ENCODE results near the gene SKI. TPM values are rescaled to one million over a fixed set of nuclear protein-coding genes. Genes with fewer than 3 reads are reported as not detected.
A peak's percentile ranks its signal among the peaks of the same experiment; 100 is the strongest.
"Not testable (repeated sequence)": the region's sequence is repeated elsewhere in the genome, so short reads cannot be mapped to it uniquely, and the experiment has no call there.

Gene SKI
- total RNA-seq, 1 donor: 48.9 TPM

- Histone ChIP-seq H3K4me3 (ENCODE audit: insufficient read depth, low read length) (no peak overlapping the region), H3K36me3 (ENCODE audit: insufficient read depth, low read length) (peaks cover 19% of the 10 kb centered on the region), H2AFZ (ENCODE audit: low read length) (no peak overlapping the region), H4K20me1 (ENCODE audit: insufficient read depth, low read length) (peaks cover 84% of the 10 kb centered on the region), H3K79me2 (ENCODE audit: insufficient read depth, low read length) (peaks cover 96% of the 10 kb centered on the region), H3K27me3 (ENCODE audit: insufficient read depth, low read length) (no peaks in the 10 kb centered on the region), H3K27ac (ENCODE audit: low read depth, low read length) (peak overlapping the region; percentile 52), H3K9me3 (ENCODE audit: low read depth, low read length) (no peaks in the 10 kb centered on the region), H3K4me1 (ENCODE audit: insufficient read depth, low read length) (peaks cover 43% of the 10 kb centered on the region), H3K4me2 (ENCODE audit: insufficient read depth, low read length) (no peak overlapping the region)
- DNase-seq (ENCODE audit: insufficient read length, low spot score, missing footprints): no peak
- no peak for TF ChIP-seq CTCF (IDR thresholded peaks at IDR 0.05; ENCODE audit: extremely low read depth, low read depth, low read length)
Measured at GRCh38 chr1:2295526-2295925, 67.4 kb downstream of the SKI start.

DNA sequence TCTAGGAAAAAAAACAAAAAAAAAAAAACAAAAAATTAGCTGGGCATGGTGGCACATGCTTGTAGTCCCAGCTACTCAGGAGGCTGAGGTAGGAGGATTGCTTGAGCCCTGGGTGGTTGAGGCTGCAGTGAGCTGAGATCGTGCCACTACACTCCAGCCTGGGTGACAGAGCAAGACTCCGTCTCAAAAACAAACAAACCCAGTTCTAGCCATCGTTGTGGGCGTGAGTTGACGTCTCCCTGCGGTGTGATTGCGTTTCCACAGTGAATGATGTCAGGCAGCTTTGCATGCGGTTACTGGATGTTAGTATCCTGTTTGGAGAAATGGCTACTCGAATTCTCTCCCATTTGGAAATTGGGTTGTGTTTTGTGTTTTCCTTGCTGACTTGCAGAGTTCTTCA, 68.1 kb downstream of the SKI start:
- peaks cover 86% of the 10 kb centered on the region for H4K20me1 ChIP-seq (ENCODE audit: insufficient read depth, low read length)
- H2AFZ ChIP-seq (ENCODE audit: low read length); H3K27me3 ChIP-seq (ENCODE audit: insufficient read depth, low read length); H3K9me3 ChIP-seq (ENCODE audit: low read depth, low read length); H3K4me2 ChIP-seq (ENCODE audit: insufficient read depth, low read length); H3K4me3 ChIP-seq (ENCODE audit: insufficient read depth, low read length); DNase-seq (ENCODE audit: insufficient read length, low spot score, missing footprints): not testable (repeated sequence)
- peaks cover 98% of the 10 kb centered on the region for H3K79me2 ChIP-seq (ENCODE audit: insufficient read depth, low read length)
- H3K4me1 ChIP-seq (ENCODE audit: insufficient read depth, low read length): peaks cover 44% of the 10 kb centered on the region
- H3K36me3 ChIP-seq (ENCODE audit: insufficient read depth, low read length): peaks cover 19% of the 10 kb centered on the region
- peak overlapping the region; percentile 58 for H3K27ac ChIP-seq (ENCODE audit: low read depth, low read length)

- Histone ChIP-seq H3K27ac (ENCODE audit: low read depth, low read length) (peak overlapping the region; percentile 58), H3K27me3 (ENCODE audit: insufficient read depth, low read length) (no peaks in the 10 kb centered on the region), H3K79me2 (ENCODE audit: insufficient read depth, low read length) (peaks cover 100% of the 10 kb centered on the region), H4K20me1 (ENCODE audit: insufficient read depth, low read length) (peaks cover 88% of the 10 kb centered on the region), H3K4me3 (ENCODE audit: insufficient read depth, low read length) (no peak overlapping the region), H3K4me2 (ENCODE audit: insufficient read depth, low read length) (no peak overlapping the region), H3K36me3 (ENCODE audit: insufficient read depth, low read length) (peaks cover 19% of the 10 kb centered on the region), H3K9me3 (ENCODE audit: low read depth, low read length) (no peaks in the 10 kb centered on the region), H2AFZ (ENCODE audit: low read length) (no peak overlapping the region), H3K4me1 (ENCODE audit: insufficient read depth, low read length) (peaks cover 43% of the 10 kb centered on the region)
- no peak for TF ChIP-seq CTCF (IDR thresholded peaks at IDR 0.05; ENCODE audit: extremely low read depth, low read depth, low read length)
- DNase-seq (ENCODE audit: insufficient read length, low spot score, missing footprints): no peak
Measured at GRCh38 chr1:2296614-2297013, 68.5 kb downstream of the SKI start.

DNA sequence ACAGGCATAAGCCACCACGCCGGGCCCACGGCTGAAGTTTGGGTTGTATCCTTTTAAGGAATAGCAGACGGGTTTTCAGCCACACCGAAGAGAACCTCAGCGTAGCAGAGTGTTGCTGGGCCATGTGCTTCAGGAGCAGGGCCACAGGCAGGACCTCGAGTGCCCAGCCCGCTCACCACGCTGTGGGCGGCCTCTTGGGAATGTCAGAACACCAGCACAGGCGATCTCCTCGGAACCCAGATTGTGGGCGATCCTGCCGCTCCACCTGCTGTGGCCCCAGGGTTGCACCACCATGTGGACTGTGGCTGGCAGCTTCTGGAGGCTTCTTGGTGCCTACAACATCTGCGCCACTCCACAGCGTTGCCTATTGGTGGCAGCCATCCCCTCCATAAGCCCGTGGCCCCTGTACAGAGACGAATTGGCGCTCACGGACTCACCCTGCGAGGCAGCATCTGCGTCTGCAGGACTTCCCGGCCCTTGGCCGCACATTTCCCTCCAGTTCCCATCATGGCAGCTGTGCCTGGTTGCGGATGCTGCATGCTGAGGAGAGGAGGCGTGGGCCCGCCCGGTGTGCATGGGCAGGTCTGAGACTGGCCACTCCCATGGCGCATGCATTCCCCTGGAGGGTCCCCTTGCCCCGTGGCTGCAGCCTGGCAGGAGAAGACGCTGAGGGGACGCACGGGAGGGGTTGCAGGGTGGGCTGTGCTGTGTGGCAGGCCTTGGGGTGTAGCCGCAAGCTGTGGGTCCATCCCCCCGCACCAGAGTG, 69.3 kb downstream of the SKI start:
- Histone ChIP-seq H3K4me1 (ENCODE audit: insufficient read depth, low read length) (peaks cover 34% of the 10 kb centered on the region), H3K27me3 (ENCODE audit: insufficient read depth, low read length) (no peaks in the 10 kb centered on the region), H2AFZ (ENCODE audit: low read length) (no peak overlapping the region), H3K4me3 (ENCODE audit: insufficient read depth, low read length) (no peak overlapping the region), H3K79me2 (ENCODE audit: insufficient read depth, low read length) (peaks cover 100% of the 10 kb centered on the region), H3K27ac (ENCODE audit: low read depth, low read length) (no peak overlapping the region), H3K4me2 (ENCODE audit: insufficient read depth, low read length) (no peak overlapping the region), H3K9me3 (ENCODE audit: low read depth, low read length) (no peaks in the 10 kb centered on the region), H4K20me1 (ENCODE audit: insufficient read depth, low read length) (peaks cover 93% of the 10 kb centered on the region), H3K36me3 (ENCODE audit: insufficient read depth, low read length) (peaks cover 20% of the 10 kb centered on the region)
- TF ChIP-seq CTCF (IDR thresholded peaks at IDR 0.05; ENCODE audit: extremely low read depth, low read depth, low read length): no peak
- no peak for DNase-seq (ENCODE audit: insufficient read length, low spot score, missing footprints)
